ENCODE measurements around the gene KATNB1. TPM values are rescaled to one million over a fixed set of nuclear protein-coding genes. Genes with fewer than 3 reads are reported as not detected.
"Not testable (repeated sequence)": the region's sequence is repeated elsewhere in the genome, so short reads cannot be mapped to it uniquely, and the experiment has no call there.

KATNB1 gene
- total RNA-seq, 1 experiment from 2014 or later, result 19.8 TPM

- peak; percentile 47 for DNase-seq (ENCODE audit: low read depth)
These were observed 56.4 kb downstream of the KATNB1 start for GRCh38 chr16:57791893-57792461.

GRCh38 chr16:57794849-57795430 lies 59.4 kb downstream of the KATNB1 start:
- no peak for DNase-seq (ENCODE audit: low read depth)

- peak; percentile 50 for DNase-seq (ENCODE audit: low read depth)
These were observed 59.9 kb downstream of the KATNB1 start for GRCh38 chr16:57795431-57795878.

- not testable (repeated sequence) for DNase-seq (ENCODE audit: low read depth)
These were observed 60.4 kb downstream of the KATNB1 start for GRCh38 chr16:57796014-57796413.

- no peak for DNase-seq (ENCODE audit: low read depth)
These were observed 61.6 kb downstream of the KATNB1 start for GRCh38 chr16:57797216-57797525.

- DNase-seq (ENCODE audit: low read depth), result no peak
These were observed 62.1 kb downstream of the KATNB1 start for GRCh38 chr16:57797526-57798266.

GRCh38 chr16:57798267-57798810 lies 62.8 kb downstream of the KATNB1 start:
- DNase-seq (ENCODE audit: low read depth), result no peak

GRCh38 chr16:57798953-57799599 lies 63.5 kb downstream of the KATNB1 start:
- no peak for DNase-seq (ENCODE audit: low read depth)

GRCh38 chr16:57799600-57800199 lies 64.1 kb downstream of the KATNB1 start:
- no peak for DNase-seq (ENCODE audit: low read depth)

- DNase-seq (ENCODE audit: low read depth), result peak; percentile 63
These were observed 64.9 kb downstream of the KATNB1 start for GRCh38 chr16:57800200-57801097.

GRCh38 chr16:57801098-57801808 lies 65.7 kb downstream of the KATNB1 start:
- DNase-seq (ENCODE audit: low read depth), result peak; percentile 76

GRCh38 chr16:57801809-57802340 lies 66.3 kb downstream of the KATNB1 start:
- DNase-seq (ENCODE audit: low read depth), result peak; percentile 58

- peak; percentile 83 for DNase-seq (ENCODE audit: low read depth)
These were observed 67.0 kb downstream of the KATNB1 start, which contains the start of gene KIFC3 for GRCh38 chr16:57802341-57803133. TSS of gene KIFC3 (minus strand) at chr16:57802491. CDS start at chr16:57798243, 4,248 bp downstream.

GRCh38 chr16:57803134-57803990 lies 67.8 kb downstream of the KATNB1 start:
- DNase-seq (ENCODE audit: low read depth), result peak; percentile 37

- no peak for DNase-seq (ENCODE audit: low read depth)
These were observed 68.7 kb downstream of the KATNB1 start for GRCh38 chr16:57804111-57804837.

GRCh38 chr16:57805176-57805575 lies 69.6 kb downstream of the KATNB1 start:
- DNase-seq (ENCODE audit: low read depth), result no peak

Data from RPMI7951 (cell line).